GM20431 (cell line): ENCODE measurements around the gene C10orf90.

Experiments
- in situ Hi-C: fragments of 300-500 bp; cut with MseI, MboI; formaldehyde crosslinking; loops from one replicate; pipeline ENCODE4 v1.15.0; 2020; ENCODE audit warnings: low sequenced_read_pairs; ENCODE audit not compliant: unreplicated experiment

Gene C10orf90

DNA sequence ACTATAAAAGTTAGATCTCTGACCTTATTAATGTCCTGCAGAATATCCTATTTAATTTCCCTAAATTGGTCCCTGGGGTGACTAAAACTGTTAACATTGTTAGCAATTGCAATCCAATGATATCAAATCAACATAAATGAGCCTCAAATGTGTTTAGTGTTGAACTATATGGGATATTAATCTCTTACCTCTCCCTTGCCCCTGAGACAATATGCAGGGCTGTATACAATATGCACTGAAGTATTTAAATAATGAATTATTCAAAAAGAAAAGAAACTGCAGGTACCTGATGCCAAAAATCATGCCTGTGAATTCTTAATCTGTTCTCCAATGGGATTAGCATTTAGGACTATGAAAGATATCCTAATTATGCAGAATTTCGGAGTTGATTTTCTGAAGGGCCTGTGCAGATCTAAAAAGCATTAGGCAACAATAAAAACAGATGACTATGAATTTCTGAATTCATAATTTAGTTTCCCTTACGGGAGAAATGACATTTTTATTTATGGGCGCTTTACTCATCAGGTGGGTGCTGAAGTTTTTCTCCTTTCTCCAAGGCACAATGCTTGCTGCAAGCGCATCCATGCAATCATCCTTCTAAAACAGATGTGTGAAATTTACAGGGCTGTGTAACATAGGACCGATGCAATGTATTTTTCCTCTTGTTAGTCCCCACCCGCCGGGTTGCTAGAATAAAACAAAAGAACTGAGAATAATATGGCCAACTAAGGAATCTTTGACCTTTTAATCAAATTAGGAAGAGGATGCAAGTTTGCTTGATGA, 5.4 kb upstream of the C10orf90 start:
- in situ Hi-C loops = no loop called here

DNA sequence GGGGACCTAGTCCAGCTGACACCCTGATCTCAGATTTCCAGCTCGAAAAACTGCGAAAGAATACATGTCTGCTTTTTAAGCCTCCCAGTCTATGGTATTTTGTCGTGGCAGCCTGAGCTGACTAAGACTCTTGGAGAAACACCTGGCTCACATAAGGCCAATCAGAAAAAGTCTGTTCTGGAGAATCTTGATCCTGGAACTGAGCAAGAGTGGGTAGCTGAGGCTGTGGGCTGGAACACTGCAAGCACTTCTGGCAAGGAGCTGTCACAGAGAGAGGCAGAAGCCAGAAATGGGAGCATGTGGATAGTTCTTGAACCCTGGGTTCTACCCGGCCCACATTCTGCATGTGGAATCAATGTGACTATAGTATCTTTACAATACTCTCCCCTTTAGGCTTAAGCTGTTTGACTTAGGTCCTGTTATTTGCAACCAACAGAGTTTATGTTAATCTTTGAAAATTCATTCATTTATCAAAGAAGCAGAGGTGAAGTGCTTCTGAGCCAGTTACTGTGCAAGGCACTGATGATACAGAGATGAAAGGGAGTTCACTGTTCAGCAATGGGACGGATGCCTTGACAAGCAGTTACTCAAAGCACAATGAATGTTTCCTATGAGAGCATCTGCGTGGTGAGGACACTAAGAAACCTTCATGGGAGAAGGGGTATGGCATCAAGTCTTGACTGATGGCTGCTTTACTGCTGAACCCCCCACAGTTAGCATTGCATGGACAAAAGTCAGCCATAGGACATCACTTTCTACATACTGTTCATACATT, 4.4 kb upstream of the C10orf90 start:
- in situ Hi-C loops = no loop called here

DNA sequence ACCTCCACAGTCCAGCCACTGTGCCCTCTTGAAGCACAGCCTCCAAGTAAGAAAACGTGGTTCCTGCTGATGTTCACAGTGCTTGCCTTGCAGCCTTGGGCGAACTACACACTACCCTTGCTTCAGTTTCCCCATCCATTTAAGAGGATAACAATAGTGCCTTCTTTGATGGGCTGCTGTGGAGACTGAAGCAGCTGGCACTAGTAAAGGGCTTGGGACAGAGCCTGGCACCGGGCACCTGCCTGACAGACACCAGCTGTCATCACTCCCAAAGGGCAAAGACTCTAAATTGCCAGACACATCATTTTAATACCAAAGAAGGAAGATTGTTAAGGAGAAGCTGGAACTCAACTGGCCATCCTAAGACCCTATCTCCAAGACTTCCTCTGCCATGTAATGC, 3.1 kb upstream of the C10orf90 start:
- in situ Hi-C loops = no loop called here

DNA sequence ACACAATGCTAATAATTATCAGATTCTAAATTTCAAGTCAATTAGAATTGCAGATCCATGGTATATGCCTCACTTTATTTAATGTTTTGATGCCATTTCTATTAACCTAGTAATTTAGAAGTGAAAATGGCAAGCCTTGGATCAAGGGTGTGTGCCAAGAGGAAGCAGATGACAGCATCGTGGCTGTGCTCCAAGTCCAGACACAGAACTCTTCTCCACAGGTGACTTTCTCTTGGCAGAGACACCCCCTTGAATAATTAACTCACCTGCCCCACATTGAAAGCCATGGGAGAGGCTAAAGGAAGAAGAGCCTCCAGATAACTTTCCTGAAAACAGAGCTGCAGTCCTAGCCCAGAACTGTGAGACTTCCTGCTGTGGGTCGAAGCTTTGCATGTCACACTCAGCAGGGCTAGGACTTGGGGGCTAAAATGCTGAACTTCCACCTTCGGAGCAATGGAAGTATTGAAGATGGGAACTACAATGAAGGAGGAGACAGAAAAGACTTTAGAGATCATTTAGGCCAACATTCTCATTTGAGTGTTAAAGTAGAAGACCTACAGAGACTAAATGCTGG, 996 bp upstream of the C10orf90 start:
- in situ Hi-C loops = no loop called here

DNA sequence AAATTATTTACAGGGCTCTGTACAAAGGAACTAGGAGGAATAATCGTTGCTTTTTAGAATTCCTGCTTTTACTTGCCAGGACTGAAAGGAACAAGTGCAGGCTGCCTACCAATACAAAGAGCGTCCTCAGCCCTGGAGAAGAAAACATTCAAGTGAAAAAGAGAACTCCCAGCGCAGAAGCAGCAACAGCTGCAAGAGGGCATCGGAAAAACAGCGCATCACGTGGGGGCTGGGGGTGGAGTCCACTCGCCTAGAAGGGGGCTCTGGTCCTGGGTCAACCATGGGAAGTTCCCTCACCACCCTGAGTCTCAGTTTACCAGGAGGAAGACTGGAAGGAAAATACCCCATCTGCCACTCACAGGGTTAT, 385 bp upstream of the C10orf90 start:
- in situ Hi-C loops = no loop called here

DNA sequence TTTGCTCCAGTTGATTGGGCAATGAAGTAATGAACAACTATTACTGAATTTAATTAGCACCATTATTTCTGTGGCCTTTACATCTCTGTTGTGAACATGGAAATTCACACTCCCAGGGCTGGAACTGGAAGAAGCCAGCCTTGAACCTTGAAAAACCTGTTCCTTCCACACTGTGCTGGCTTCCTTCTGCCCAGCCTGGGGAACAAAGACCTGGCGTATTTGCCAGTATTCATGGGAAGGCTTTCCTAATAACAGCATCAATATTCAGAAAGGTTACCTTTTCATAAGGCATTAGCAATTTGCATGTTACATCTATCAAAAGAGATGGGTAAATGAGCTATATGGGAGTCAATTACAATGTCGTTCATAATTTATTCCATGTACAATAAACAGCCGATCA, 1.3 kb downstream of the C10orf90 start:
- in situ Hi-C loops = no loop called here

DNA sequence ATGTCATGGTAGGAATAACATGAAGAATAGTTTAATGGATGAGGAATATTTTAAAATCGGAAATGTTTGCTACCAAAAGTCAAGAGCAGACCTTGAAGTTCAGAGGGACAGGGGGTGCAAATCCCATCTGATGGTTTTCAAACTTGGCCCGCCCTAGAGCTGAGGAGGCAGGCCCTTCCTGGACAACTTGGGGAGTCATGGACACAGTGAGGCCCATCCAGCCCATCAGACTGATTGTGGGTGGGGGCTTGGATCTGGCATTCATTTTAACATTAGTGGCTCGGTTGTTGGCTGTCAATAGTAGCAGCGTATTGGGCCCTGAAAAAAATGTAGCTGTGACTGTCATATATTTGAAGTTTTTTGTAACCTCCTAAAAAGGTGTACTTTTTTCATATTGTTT, 2.0 kb downstream of the C10orf90 start:
- in situ Hi-C loops = no loop called here

DNA sequence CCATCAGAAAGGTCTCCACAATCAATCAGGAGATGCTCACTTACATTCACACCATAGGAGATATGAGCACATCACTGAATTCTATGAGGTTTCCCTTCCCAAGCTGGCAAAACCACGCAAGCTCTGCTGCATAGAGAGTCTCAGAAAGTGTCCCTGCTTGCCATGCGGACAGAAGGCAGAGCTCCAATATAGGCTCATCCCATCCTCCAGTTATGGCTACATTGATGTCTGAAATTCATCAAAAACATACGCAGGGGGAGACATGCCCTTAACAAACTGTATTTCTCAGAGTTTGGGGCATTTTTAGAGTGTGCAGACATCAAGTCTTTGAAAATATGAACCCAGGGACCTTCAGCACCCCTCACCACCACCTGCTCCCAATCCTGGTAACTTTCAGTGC, 2.9 kb downstream of the C10orf90 start:
- in situ Hi-C loops = no loop called here

DNA sequence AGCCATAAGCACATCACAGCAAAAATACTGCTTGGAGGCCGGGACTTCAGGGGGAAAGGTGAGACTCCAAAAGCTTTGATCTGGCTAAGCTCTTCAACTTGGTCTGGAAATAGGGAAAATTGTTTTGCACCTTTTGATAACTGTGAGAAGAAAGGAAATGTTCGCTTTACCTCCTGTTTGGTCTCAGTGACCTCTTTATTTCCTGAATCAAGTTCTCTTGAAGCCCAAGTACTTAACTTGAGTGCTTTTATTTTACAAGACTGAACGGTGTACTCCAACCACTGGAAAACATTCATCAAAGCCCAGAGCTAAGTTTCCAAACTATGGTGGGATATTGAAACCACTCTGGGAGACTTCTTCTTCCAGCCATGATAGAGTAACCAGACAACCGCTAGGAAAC, 5.3 kb downstream of the C10orf90 start:
- in situ Hi-C loops = no loop called here

DNA sequence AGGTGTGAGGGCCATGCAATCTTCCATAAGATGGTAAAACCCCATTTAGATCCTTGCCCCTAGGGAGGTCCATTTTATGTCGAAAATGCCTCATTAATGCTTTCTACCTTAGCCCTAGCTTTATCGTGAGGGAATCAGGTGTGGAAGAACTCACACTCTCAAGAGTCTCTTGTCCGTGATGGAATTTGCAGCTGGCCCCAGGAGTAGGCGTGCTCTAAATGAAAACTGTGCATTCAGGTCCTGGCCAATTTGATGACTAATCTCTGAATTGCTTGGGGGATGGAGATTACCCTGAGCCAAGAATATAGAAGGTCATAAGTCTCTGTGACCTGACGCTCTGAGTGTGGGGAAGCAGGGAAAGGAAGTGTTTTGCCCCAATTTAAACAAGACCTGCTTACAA, 6.6 kb downstream of the C10orf90 start:
- in situ Hi-C loops = no loop called here

DNA sequence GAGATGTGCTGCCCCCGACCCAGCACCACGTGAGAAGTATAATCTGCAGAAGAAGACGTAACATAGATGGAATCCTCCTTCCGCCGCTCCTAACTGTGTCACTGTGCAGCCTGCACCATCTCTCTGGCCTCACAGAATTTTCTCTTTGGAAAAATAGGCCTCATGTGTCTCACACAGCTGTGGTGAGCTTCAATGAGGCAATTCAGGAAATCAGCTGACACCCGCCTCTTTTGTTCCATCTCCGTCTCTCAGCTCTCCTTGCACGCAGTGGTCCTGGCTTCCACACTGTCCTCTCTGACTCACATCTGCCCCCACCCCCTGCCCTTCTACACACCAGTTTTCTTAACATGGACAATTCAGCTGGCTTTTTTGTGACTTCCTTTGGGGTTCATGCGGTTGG, 7.2 kb downstream of the C10orf90 start:
- in situ Hi-C loops = no loop called here

DNA sequence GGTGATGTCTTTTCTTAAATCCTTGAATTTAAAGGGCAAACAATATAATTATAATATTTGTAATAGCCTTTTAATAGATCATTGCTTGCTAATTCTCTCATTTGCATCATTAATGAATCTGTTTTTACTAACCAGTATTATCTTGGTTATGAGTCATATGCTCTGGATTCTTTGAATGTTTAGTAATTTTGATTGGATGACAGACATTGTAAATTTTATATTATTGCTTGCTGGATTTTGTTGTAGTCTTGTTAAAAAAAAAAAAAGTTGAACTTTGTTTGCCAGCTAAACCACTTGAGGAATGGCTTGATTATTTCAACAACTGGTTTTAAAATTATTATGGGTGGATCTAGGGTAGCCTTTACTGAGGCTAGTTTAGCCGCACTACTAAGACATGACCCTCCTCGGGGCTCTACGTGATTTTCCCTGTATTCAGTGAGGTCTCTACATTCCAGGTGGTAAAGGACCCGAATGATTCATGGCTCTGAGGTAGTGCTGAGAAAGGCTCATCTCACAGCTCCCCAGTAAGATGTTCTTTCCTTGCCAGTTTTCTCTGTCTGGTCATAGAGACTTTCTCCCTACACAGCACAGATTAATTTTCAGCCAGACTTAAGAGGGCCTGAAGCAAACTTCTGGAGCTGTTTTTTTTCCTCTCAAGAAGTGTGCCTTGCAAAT, 8.5 kb downstream of the C10orf90 start:
- in situ Hi-C loops = no loop called here

DNA sequence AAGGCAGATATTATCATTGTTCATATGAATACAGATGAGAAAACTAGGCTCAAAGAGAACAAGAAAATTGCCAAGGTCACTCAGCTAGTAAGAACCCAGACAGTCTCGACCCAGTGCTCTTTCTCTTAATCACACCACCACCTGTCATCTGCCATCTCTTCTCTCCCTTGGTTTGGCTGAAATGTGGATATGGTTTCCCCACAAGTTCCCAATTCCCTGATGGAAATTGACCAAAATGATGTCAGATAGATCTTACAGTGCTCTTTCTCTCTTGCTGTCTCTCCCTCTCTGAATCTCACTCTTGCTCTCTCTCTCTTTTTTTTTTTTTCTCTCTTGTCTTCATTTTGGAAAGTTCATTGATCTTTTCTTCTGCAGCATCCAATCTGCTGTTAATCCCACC, 9.1 kb downstream of the C10orf90 start:
- in situ Hi-C loops = no loop called here

DNA sequence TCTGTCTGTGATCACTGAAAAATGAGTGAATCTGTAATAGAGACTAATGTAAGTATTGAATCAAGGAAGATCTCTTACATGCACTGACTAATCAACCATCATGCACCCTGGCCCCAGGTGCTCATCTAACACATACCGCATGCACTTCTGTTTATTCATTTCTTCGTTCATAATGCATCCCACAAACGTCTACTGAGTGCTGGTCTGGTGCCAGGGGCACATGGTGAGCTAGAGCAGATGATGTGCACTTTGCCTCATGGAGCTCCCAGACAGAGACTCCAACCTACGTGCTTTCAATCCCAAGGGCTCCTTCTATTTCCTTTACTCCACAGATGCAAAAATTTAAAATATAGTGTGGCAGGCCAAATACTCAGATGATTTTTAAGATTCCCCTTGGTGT, 10.7 kb downstream of the C10orf90 start:
- in situ Hi-C loops = no loop called here

DNA sequence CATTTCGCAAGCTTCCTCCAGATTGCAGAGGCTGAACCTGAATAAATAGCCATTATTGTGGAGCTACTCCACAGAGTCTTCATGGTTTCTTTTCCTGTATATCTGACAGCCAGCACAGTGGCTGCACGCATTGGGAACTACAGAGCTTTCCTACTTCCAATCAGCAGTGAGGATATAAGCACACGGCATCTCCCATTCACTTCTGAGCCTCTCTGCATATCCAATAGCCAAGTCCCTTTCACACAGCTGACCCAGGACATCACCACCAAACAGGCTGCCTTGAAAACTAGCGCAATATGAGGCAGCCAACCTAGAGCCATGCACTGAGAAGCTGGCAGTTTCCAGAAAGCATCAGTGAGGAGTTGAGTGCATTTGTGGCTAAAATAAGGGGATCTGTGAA, 11.6 kb downstream of the C10orf90 start:
- in situ Hi-C loops = no loop called here

DNA sequence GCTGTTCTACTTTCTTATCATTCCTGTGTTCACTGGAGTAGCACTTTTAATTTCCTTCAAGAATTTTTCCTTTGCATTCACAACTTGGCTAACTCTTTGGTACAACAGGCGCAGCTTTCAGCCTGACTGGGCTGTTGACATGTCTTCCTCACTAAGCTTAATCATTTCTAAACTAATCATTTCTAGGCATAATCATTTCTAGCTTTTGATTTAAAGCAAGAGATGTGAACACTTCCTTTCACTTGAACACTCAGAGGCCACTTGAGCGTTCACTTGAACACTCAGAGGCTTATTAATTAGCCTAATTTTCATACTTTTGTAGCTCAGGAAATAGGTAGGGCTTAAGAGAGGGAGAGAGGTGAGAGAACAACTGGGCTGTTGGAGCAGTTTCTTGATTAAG, 15.9 kb downstream of the C10orf90 start:
- in situ Hi-C loops = no loop called here

DNA sequence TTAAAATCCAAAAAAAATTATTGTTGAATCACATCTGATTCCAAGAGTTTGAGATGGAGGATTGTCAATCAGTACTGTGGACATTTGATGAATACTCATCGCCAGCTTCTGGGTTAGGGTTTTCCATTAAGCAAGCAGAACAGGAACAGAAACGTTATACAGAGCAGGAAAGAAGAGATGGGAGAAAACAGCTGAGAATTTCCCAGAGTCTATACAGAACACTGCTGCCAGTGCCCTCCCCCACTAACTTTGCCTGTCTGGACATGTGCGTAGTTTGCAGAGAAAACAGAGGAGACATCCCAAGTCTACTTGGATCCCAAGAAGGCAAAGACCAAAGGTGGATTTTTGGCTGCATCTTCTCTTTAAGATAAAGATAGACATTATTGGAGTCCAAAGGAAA, 19.0 kb downstream of the C10orf90 start:
- in situ Hi-C loops = no loop called here

DNA sequence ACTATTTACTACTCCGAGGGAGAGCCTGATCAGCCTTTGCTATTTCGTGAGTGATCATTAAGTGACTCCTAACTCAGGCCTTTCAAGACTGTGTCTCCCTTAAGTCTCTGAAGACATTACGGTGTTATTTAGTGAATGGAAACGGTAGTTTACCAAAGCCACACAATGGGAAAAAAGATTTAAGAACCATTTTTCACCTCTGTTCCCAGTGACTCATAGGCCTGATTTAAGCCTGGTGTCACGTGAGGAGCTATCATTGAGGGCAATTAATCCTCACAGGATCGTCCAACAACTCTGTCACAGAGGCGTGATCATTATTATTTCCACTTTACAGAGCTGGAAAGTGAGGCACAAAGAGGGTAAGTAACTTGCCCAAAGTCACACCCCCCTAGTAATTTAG, 20.3 kb downstream of the C10orf90 start:
- in situ Hi-C loops = no loop called here

DNA sequence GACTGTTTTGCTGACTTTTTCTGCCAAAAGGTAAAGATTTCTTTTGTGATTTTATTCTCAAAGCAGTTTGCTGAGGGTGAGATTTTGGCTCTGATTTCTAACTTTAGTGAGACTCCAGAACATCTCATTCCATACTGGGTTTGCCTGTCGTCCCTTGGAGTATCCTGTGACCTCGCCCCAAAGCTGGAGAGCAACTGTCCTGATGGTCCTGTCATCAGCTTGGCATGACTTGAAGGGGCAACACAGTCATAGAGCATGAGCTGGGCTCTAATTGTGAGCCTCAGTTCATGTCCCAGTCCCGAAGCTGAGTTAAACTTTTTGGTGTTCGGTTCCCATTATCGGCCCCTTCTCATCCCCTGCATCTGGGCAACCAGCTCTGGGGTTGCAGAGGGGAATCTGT, 23.4 kb downstream of the C10orf90 start:
- in situ Hi-C loops = no loop called here

DNA sequence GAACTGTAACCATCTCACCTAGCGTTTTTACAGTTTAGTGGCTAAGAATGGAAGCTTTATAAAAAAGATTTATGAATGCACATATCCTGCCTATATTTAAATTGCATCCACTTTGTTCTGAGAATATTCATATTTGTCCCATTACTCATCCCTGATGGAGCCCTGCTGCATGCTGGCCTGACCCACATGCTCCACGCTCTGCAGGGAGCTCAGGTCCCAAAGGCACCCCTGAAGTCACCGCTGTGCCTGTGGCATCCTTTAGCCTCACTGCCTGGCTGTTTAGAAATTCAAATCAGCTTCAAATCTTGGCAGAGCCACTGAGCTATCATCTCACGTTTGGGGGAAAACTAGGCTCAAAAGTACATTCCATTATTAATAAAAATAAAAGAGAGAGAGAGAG, 24.4 kb downstream of the C10orf90 start:
- in situ Hi-C loops = no loop called here

DNA sequence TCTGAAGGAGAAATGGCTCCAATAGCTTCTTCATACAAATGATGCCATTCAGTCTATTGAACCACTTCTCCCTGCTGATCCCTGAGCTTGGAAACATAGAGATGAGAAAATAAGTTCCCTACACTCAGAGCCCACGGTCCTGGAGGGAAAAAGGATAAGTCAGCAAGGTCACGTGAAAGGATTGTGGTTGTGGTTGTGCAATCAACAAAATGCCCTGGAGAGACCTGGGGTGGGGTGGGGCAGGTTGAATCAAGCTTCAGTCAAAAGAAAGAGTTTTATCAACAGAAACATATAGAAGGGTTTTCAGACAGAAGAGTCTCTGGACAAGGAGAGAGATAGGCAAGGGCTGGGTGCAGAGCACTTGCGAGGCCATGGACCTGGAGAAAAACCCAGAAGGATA, 30.1 kb downstream of the C10orf90 start:
- in situ Hi-C loops = no loop called here
